Suprapubic skin (tissue), 4 donors: Measurements from ENCODE around the gene GDF11.

Experiments used
- CTCF ChIP-seq, 2 donors: fragments of 200-600 bp in 1 of 2; fragments of 450-650 bp in 1 of 2; sonication (generic) in 1 of 2; IDR thresholded peaks; one replicate each; pipeline ENCODE4 v1.5.1; 2016 to 2019; ENCODE audit warnings: antibody characterized with exemption in 2 of 2, mild to moderate bottlenecking in 1 of 2, moderate library complexity in 1 of 2
- POLR2A ChIP-seq, 2 donors: fragments of 450-650 bp; IDR thresholded peaks; one replicate each; pipeline ENCODE4 v1.6.1; 2017; ENCODE audit warnings: antibody characterized with exemption in 2 of 2, mild to moderate bottlenecking in 2 of 2, moderate library complexity in 2 of 2
- POLR2AphosphoS5 ChIP-seq, 3 donors: sonication (generic); formaldehyde crosslinking; IDR thresholded peaks; one replicate each; pipeline ENCODE4 v1.6.1; 2017; ENCODE audit warnings: antibody characterized with exemption in 3 of 3

- TF ChIP-seq CTCF (IDR thresholded peaks at IDR 0.05) (no peak), POLR2A (IDR thresholded peaks at IDR 0.05) (no peak), POLR2AphosphoS5 (IDR thresholded peaks at IDR 0.05) (no peak)
Observed at GRCh38 chr12:55745361-55746173, 2.6 kb downstream of the GDF11 start.
